Limb (tissue), 2 donors: Measurements from ENCODE around the gene EPC2.
"Not testable (repeated sequence)": the region's sequence is repeated elsewhere in the genome, so short reads cannot be mapped to it uniquely, and the experiment has no call there.

Experiments
- DNase-seq, 2 donors: peaks; one replicate each; pipeline ENCODE4 v3.0.0-alpha.2; 2016; ENCODE audit errors: extremely low spot score in 2 of 2

Gene EPC2

DNA sequence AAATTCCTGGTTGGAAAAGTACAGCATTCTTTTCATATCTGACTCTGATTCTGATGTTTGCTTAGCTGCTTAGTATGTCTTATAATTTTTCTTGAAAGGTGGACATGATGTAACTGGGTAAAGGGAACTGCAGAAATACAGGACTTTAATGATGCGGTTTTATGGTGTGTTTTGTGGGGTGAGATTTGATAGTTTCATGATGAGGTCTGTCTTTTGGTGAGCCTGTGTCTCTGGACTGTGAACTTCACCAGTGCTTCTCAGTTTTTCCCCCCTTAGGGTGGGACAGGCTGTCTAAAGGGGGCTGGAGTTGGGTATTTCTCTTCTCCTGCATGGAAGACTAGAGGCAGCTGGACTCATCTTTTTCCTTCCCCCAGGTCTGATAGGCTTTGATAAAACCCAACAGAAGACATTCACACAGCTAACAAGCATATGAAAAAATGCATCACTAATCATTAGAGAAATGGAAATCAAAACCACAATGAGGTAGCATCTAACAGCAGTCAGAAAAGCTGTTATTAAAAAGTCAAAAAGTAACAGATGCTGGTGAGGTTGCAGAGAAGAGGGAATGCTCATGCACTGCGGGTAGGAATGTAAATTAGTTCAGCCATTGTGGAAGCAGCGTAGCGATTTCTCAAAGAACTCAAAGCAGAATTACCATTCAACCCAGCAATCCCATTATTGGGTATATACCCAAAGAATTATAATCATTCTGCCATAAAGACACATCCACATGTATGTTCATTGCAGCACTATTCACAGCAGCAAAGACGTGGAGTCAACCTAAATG lies 77.6 kb downstream of the EPC2 start:
- DNase-seq, result no peak

DNA sequence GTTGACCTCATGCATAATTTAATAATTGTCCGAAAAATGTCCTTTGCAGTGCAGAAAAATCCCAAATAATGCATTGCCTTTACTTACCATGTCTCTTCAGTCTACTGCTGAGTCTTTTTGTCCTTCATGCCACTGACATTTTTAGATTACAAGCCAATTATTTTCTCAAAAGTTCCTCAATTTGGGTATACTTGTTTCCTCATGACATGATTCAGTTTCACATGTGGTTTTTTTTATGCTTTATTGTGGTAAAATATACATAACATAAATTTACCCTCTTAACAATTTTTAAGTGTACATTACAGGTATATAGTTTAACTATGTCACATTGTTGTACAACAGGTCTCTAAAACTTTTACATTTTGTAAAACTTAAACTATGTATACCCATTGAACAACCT lies 81.0 kb downstream of the EPC2 start:
- no peak for DNase-seq

DNA sequence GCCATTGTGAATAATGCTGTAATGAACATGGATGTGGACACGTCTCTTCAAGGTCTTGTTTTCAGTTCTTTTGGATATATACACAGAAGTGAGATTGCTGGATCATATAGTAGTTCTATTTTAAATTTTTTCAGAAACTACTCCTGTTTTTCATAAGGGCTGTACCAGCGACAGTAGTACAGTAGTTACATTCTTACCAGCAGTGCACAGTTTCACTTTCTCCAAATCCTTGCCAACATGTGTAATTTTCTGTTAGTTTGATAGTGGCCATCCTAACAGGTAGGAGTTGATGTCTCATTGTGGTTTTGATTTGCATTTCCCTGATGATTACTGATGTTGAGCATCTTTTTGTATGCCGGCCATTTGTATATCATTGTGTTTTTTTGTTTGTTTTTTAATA lies 81.7 kb downstream of the EPC2 start:
- no peak for DNase-seq

DNA sequence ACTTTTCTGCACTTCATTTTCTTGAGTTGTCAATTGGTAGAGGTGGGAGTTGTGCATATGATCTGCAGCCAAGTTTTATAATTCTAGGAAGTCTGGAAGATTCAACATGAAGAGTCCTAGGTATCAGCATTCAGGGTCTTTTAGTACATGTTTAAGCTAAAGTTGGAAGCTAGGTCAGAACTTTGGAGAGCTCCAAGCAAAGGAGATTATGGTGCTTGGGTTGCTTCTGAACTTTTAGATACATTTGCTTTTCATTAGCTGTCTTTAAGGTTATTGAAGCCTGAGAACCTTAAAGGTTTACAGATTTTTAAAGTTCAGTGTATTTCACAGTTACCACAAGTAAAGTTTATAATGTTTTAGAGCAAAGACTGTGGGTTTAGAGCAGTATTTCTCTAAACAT lies 85.5 kb downstream of the EPC2 start:
- no peak for DNase-seq

DNA sequence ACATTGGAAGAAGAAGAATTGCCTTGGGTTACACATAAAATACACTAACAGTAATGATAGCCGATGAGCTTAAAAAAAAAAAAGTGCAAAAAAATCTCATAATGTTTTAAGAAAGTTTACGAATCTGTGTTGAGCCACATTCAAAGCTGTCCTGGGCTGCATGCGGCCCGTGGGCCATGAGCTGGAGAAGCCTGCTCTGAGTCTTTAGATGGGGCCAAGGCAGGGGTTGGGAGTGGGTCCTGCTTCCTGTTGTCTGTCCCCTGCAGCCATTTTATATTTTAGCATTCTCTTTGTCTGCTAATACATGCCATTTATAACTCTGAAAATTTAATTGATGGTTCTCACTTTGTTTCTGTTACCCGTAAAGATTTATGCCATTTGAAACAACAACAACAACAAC lies 93.2 kb downstream of the EPC2 start:
- DNase-seq, result no peak

DNA sequence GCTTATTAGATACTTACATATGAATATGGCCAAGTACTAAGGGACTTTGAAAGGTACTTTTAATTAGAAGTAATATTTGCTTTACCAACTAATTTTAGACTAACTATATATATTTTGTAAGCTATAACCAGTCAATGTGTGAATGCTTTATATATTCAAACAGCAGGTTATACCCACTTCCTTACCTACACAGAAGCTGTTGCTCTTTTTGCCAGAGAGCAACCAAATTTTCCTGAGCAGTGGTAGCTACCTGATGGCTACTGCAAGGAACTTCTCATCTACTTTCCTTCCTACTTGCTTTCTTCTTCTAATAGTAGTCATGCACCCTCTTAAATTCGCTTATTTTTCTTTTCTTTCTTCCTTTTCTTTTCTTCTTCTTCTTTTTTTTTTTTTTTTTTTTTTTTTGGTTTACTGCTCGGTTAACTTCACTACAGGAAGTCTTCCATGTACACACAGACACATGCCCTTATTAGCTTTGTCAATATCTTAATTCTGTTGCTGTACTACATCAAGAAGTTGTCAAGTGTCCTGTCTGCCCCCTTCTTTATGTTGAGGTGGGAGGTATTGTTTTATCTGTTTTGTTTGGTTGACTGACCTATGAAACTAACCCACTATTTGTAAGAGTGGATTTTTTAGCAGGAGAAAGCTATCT lies 95.0 kb downstream of the EPC2 start:
- no peak for DNase-seq

DNA sequence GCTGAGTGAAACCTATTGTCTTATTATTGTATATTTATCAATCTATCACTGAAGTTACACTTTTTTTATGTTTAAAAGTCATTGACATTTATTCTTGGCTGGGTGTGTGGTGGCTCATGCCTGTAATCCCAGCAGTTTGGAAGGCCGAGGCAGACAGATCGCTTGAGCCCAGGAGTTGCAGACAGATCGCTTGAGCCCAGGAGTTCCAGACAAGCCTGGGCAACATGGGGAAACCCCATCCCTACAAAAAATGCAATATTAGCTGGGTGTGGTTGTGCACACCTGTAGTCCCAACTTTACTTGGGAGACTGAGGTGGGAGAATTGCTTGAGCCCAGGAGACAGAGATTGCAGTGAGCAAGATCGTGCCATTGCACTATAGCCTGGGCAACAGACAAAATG lies 97.8 kb downstream of the EPC2 start:
- DNase-seq, result no peak

DNA sequence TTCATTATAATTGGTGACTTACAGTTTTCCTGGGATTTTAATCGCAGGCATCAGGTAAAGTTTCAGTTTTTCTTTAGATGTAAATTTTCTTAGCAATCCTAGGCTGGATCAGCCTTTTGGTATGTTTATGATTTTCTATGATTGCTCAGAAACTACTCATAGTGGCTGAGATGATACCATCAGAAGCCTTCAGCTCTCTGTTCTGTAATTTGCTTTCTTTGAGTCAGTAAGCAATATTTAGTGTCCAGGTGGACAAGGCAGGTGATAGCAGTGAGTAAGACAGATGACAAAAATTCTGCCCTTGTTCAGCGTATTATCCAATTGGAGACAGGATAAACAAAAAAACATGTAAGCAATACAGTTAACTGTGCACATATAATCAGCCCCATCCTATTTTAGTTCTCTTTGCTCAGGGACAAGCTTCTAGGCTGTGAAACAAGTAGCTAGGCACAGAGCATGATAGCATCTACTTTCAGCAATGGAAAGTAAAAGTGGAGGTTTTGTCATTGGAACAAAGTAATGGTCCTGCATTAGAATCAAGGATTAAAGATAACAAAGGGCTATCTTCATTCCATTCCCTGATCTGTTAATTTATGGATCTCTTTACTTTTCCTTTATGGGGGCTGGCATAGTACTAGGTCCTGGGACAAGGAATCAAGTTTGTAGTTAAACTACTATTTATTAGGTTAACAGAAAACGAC lies 100.8 kb downstream of the EPC2 start:
- DNase-seq, result no peak

DNA sequence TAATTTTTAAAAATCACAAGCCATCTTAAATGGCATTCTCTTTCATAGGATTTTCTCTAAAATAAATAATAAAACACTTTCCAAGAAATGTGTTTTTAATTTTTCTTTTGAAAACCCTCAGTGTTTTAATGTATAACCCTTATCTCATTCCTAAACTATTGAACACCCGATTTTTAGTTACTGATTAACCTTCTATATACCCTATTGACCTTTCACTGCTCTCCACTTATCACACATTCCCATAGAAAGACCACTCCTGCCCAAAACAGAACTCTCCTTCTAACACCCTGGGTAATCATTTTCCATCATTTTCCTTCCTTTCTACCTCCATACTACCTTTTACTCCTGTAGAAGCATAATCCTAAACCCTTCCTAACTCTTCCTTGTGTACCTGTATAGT lies 102.4 kb downstream of the EPC2 start:
- DNase-seq, result no peak

DNA sequence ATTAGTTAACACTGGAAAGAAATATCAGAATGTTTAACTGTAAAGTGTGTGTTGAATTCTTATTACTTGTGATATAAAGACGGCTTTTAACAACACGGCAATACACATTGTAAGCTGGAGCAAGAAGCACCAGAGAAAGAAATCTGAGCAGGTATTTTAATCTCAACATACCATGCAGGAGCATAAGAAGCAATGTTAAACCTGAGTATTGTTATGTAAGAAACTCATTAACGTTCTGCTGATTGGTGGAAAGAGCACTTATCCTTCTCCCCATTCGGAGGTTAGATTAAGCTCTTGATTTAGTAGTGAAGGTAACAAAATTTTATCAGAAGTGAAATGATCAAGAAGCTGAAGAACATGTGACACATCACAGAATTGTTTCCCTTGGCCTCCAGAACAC lies 107.4 kb downstream of the EPC2 start:
- no peak for DNase-seq

DNA sequence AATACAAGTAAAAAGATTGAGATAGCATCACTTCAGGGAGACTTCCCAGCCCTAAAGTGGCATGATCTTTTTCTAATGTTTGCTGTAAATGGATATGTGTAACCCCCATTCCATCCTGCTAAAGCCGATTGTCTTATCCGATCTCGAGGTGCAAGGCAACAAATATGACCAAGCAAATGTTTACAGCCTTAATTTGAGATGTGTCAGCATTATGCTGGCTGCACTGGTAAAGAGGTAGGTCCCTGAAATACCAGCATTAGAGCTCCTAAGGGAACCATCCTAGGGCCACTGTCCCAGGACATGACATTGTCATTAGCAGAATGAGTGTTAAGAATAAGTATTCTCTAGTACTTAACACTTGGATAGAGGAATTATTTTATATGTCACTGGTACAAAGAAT lies 108.4 kb downstream of the EPC2 start:
- no peak for DNase-seq

DNA sequence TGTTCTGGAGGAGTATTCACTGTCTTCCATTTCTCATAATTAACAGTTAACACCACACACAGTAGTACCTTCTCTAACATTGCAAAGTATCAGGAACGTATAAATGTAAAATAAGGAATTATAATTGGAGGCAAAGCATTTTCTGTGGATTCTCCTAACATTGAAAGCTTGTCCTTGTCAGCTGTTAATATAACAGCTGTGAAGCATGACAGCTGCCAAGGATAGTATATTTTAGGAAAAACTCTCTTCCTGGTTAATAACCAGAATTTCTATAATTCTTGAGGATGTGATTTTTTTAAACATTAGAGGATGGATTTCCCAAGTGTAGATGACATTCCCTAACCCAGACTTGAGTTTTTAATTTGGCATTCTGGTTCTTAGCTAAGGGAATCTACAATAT lies 110.3 kb downstream of the EPC2 start:
- DNase-seq, result no peak

DNA sequence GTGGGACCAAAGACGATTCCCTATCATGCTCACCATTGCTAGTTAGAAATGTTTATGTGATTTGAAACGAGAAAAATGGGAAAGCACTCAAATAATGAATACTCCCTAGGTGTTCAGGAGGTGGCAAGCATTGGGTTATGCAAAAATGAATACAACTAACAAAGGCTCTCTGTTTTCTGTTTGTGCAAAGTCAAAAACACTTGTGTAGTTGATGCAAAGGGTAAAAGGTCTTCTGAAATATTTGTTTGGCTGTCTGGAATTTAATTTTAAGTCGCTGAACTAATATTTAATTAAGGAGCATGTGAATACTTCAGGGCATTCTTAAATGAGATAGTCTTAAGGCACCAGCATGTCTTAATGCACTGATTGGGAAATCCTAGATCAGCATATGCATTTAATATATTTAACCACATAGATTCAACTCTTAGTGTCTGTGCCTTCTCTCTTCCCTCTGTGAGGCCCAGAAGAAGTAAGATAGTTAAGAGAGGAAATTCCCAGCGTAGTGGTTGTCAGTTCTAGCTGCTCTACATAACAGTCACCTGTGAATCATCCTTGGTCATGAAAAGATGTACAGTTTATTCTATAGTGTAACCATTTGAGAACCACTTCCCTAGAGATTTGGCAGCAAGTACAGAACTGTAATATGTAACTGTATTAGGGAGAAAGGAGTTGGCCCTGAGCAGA lies 111.9 kb downstream of the EPC2 start:
- no peak for DNase-seq

DNA sequence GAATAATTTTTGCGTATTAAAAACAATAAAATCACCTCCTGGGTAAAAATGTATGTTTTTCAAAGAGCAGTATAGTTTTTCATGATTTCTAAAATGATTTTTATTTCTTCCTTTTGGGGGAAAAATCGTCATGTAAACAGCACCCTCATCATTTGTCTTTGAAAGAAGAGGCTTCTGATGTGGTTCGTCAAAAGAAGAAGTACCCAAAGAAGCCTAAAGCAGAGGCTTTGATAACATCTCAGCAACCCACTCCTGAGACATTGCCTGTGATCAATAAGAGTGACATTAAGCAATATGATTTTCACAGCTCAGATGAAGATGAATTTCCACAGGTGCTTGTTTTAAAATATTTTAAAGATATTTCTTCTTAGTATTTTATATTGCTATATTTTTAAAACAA lies 120.3 kb downstream of the EPC2 start:
- no peak for DNase-seq

DNA sequence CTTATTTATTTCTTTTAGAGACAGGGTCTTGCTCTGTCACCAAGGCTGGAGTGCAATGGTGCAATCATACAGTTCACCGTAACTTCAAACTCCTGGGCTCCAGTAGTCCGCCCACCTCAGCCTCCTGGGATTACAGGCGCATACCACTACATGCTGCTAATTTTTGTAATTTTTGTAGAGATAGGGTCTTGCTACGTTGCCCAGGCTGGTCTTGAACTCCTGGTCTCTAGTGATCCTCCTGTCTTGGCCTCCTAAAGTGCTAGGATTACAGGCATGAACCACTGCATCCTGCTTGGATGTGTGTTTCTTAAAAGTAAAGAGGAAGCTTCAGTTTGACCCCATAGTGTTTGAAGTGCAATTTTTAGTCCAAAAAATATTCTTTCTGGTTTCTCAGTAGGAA lies 125.5 kb downstream of the EPC2 start:
- DNase-seq, result no peak

DNA sequence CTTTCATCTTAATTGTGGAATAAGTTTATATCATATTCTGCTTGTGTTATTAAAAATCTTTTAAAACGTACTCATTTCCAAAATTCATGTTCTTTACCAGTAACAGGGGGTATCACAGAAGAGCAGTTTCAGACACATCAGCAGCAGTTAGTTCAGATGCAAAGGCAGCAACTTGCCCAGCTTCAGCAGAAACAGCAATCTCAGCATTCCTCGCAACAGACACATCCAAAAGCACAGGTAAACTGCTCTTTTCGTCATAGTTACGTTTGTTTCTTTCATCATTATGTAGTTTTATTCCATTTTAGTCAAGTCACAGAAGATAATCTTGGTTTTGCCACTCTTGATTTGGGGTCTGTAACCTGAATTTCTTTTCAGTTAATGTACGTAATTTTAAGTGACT lies 137.0 kb downstream of the EPC2 start:
- no peak for DNase-seq

DNA sequence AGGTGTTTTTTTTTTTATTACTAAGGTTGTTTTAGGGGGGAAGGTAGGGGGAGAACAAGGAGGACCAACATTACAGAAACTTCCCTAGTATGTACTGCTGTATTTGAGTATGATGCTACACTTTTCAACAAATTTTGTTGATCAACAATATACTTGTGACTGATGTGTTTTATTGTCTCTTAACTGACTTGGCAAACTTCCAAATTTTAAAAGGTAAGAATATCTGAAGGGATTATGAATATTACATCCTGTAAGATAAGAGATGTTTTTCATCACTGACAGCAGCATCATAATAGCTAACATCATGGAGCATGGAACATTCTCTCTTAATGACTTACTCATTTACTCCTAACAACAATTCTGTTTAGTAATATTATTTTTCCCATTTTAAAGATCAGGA lies 144.5 kb downstream of the EPC2 start:
- no peak for DNase-seq

DNA sequence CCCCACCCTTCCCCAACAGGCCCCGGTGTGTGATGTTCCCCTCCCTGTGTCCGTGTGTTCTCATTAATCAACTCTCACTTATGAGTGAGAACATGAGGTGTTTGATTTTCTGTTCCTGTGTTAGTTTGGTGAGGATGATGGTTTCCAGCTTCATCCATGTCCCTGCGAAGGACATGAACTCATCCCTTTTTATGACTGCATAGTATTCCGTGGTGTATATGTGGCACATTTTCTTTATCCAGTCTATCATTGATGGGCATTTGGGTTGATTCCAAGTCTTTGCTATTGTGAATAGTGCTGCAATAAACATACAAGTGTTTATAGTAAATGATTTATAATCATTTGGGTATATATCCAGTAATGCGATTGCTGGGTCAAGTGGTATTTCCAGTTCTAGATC lies 145.6 kb downstream of the EPC2 start:
- DNase-seq, result not testable (repeated sequence)

DNA sequence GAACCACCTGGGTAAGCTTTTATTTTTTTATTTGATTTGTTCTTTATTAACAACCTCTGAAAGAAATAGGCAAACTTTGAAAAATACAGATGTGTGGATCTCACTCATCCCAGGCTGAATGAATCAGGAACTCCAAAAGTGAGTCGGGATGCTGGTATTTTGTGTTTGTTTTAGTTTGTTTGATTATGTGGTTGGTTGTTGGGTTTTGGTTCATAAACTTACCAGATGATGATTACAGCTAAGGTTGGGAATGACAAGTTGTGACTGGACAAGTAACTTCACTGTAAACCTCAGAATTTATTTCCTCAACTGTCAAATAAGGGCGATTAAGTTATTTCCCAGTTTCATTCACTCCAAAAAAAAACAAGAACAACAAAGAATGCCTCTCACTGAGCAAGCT lies 150.0 kb downstream of the EPC2 start:
- no peak for DNase-seq

DNA sequence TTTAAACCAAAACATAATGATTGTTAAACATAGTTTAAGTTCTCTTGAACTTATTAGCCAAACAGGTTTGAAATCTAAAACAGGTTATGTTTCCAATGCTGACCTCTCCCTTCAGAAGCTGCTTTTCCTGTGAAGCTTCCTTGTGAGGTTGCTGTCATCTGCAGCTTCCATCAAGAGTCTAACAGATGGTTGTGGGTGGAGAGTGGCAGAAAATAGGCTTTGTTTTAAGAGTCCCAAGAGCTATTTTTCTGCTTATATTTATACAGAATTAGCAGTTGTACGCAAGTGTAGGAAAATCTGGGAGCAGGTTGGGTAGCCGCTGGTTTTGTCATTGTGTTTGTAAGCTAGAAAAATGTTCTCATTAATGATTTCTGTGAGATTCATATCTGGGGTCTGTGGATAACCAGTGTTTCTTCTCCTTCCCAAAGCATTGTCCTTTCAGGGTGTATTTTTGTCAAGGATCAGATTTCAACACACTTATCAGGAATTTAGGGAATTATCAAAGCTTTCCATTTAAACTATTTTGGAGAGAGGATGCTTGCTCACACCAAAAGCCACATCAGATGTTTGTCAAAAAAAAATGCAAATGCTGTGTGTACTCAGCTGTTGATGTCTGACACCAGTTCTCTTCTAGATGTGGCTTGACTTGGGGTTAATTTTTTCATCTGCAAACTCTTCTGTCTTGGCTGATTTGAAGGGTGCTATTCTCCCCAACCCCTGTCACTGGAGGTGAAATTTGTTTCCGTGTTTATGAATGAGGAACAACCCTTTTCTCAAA lies 152.4 kb downstream of the EPC2 start:
- DNase-seq, result no peak

DNA sequence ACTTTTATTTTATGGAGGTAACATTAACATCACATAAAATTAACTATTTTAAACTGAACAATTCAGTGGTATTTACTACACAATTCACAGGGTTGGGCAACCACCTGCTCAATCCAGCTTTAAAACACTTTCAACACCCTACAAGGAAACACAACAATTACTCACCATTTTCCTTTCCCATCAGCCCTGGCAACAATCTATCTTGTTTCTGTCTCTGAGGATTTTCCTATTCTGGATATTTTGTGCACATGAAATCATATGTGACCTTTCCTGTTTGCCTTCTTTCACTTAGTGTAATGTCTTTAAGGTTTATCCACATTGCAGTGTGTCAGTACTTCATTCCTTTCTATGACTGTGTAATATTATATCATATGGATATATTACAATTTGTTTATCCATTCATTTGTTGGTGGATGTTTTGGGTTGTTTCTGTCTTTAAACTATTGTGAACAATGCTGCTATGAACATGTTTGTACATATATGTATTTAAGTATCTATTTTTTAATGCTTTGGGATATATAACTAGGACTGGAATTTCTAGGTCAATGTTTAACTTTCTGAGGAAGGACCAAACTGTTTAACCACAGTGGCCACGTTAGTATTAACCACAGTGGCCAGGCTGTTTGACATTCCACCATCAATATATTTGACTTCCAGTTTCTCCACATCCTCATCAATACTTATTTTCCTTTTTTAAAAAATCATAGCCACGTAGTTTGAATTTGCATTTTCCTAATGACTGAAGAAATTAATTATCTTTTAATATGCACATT lies 158.1 kb downstream of the EPC2 start:
- DNase-seq, result no peak
